CD14-positive monocyte (primary cell): ENCODE data around the gene PTPRD. TPM values are rescaled to one million over a fixed set of nuclear protein-coding genes. Genes with fewer than 3 reads are reported as not detected.

Source experiments
- DNase-seq, 3 donors: peaks; one replicate each; pipeline ENCODE4 v3.0.0-alpha.2; 2011 to 2022
- H2AFZ ChIP-seq: 2 replicates; pipeline ENCODE4 v1.6.0; 2012; ENCODE audit warnings: mild to moderate bottlenecking, low read depth, low read length, inconsistent platforms; ENCODE audit not compliant: insufficient read depth, poor library complexity, severe bottlenecking
- H3K27ac ChIP-seq, 2 donors: 1 replicate in 1 of 2; 2 replicates in 1 of 2; pipeline ENCODE4 v1.5.1; 2012 to 2013; ENCODE audit warnings: low read length in 2 of 2, control low read depth in 1 of 2, inconsistent platforms in 1 of 2, low read depth in 1 of 2, mild to moderate bottlenecking in 1 of 2
- H3K27me3 ChIP-seq, 2 donors: one replicate each; pipeline versions ENCODE4 v1.6.0 to v1.6.1; 2011 to 2013; ENCODE audit warnings: low read length in 2 of 2; ENCODE audit not compliant: control insufficient read depth in 2 of 2, insufficient read depth in 2 of 2
- H3K36me3 ChIP-seq, 2 donors: replicated peaks in 1 of 2; 1 replicate in 1 of 2; 2 replicates in 1 of 2; pipeline versions ENCODE4 v1.5.1 to v1.6.1; 2012 to 2013; ENCODE audit warnings: low read length in 2 of 2, control low read depth in 1 of 2, inconsistent platforms in 1 of 2, mild to moderate bottlenecking in 1 of 2; ENCODE audit not compliant: insufficient read depth in 2 of 2, control insufficient read depth in 1 of 2
- H3K4me1 ChIP-seq, 2 donors: 1 replicate in 1 of 2; 2 replicates in 1 of 2; pipeline versions ENCODE4 v1.5.1 to v1.6.1; 2012 to 2013; ENCODE audit warnings: low read length in 2 of 2, control low read depth in 1 of 2, inconsistent platforms in 1 of 2, mild to moderate bottlenecking in 1 of 2, moderate library complexity in 1 of 2; ENCODE audit not compliant: insufficient read depth in 2 of 2, control insufficient read depth in 1 of 2
- H3K4me2 ChIP-seq: replicated peaks from 2 replicates; pipeline ENCODE3; 2012; ENCODE audit warnings: low read length, moderate library complexity, mild to moderate bottlenecking; ENCODE audit not compliant: poor library complexity, severe bottlenecking; ENCODE audit errors: extremely low read depth
- H3K4me3 ChIP-seq, 3 experiments: fragments of 200-600 bp in 1 of 3; sonication (generic) in 1 of 3; replicated peaks in 1 of 3; 1 replicate in 2 of 3; 2 replicates in 1 of 3; pipeline ENCODE4 v1.5.1; 2011 to 2013; ENCODE audit warnings: low read length in 3 of 3, mild to moderate bottlenecking in 3 of 3, control low read depth in 2 of 3, low read depth in 2 of 3, inconsistent platforms in 1 of 3, moderate library complexity in 1 of 3
- H3K79me2 ChIP-seq: 2 replicates; pipeline ENCODE4 v1.6.0; 2012; ENCODE audit warnings: mild to moderate bottlenecking, control low read depth, inconsistent platforms, low read length, moderate library complexity; ENCODE audit not compliant: insufficient read depth
- H3K9ac ChIP-seq: 2 replicates; pipeline ENCODE4 v1.6.0; 2017; ENCODE audit warnings: low read length, mild to moderate bottlenecking; ENCODE audit not compliant: insufficient read depth, poor library complexity, severe bottlenecking
- H3K9me3 ChIP-seq, 2 donors: replicated peaks in 1 of 2; 1 replicate in 1 of 2; 2 replicates in 1 of 2; pipeline versions ENCODE4 v1.5.1 to v1.6.1; 2012 to 2013; ENCODE audit warnings: low read length in 2 of 2, control low read depth in 1 of 2; ENCODE audit not compliant: control insufficient read depth in 1 of 2, insufficient read depth in 1 of 2
- H4K20me1 ChIP-seq: 2 replicates; pipeline ENCODE4 v1.6.0; 2012; ENCODE audit warnings: mild to moderate bottlenecking, low read length, control low read depth, moderate library complexity; ENCODE audit not compliant: insufficient read depth
- H3K27ac Mint-ChIP-seq, 7 donors: one replicate each; pipeline ENCODE4 v1.8.0; 2020; ENCODE audit warnings: mild to moderate bottlenecking in 7 of 7, mixed read lengths in 7 of 7, moderate library complexity in 6 of 7, inconsistent platforms in 2 of 7
- H3K27me3 Mint-ChIP-seq, 3 donors: one replicate each; pipeline ENCODE4 v1.8.0; 2021 to 2022; ENCODE audit warnings: low read depth in 3 of 3, mild to moderate bottlenecking in 3 of 3, mixed read lengths in 3 of 3, moderate library complexity in 3 of 3, inconsistent platforms in 1 of 3
- H3K36me3 Mint-ChIP-seq, 2 donors: one replicate each; pipeline ENCODE4 v1.8.0; 2020; ENCODE audit warnings: mixed read lengths in 2 of 2, inconsistent platforms in 1 of 2, mild to moderate bottlenecking in 1 of 2
- H3K4me1 Mint-ChIP-seq: one replicate; pipeline ENCODE4 v1.8.0; 2020; ENCODE audit warnings: mild to moderate bottlenecking, mixed read lengths
- H3K4me3 Mint-ChIP-seq, 2 donors: one replicate each; pipeline ENCODE4 v1.8.0; 2020; ENCODE audit warnings: mild to moderate bottlenecking in 2 of 2, mixed read lengths in 2 of 2, moderate library complexity in 1 of 2
- H3K9me3 Mint-ChIP-seq, 7 donors: one replicate each; pipeline ENCODE4 v1.8.0; 2020 to 2022; ENCODE audit warnings: mixed read lengths in 7 of 7, mild to moderate bottlenecking in 6 of 7, moderate library complexity in 6 of 7, inconsistent platforms in 2 of 7
- CTCF ChIP-seq: fragments of 200-600 bp; IDR thresholded peaks from one replicate; pipeline ENCODE4 v1.8.0; 2022; ENCODE audit warnings: antibody characterized with exemption, mild to moderate bottlenecking
- WGBS: methylation state at CpG from one replicate; pipeline ENCODE4 v1.1.5; 2013; ENCODE audit warnings: missing lambda C conversion rate; ENCODE audit not compliant: insufficient coverage; 5-methylcytosine and 5-hydroxymethylcytosine counted together
- intact Hi-C, 2 donors: fragments of 100-400 bp; cut with micrococcal nuclease; formaldehyde crosslinking; loops; one replicate each; pipeline versions ENCODE4 v1.15.0 to v1.15.1; 2023
- polyA plus RNA-seq, 3 donors: library from polyadenylated mRNA; depleted of rRNA in 1 of 3; unstranded in 2 of 3; stranded (reverse) in 1 of 3; fragments of 300-500 nt in 2 of 3; fragments of >200 nt in 1 of 3; fragmentation: Illumina TruSeq in 2 of 3; gene quantifications; 1 replicate in 2 of 3; 2 replicates in 1 of 3; pipeline ENCODE4 v1.2.3, GENCODE V29; 2012 to 2021

The PTPRD gene
- polyA plus RNA-seq, 3 donors: not detected

- no peak for DNase-seq
- Mint-ChIP-seq H3K4me1 (no peaks in the 10 kb centered on the region), H3K27ac (no peak overlapping the region), H3K36me3 (no peaks in the 10 kb centered on the region), H3K4me3 (no peak overlapping the region), H3K9me3 (no peaks in the 10 kb centered on the region), H3K27me3 (no peaks in the 10 kb centered on the region)
- no peak overlapping the region for H2AFZ ChIP-seq
- no peaks in the 10 kb centered on the region for H3K9me3 ChIP-seq
- H3K4me2 ChIP-seq: no peak overlapping the region
- no peaks in the 10 kb centered on the region for H3K4me1 ChIP-seq
- H3K79me2 ChIP-seq: no peaks in the 10 kb centered on the region
- no peak overlapping the region for H3K27ac ChIP-seq
- no peaks in the 10 kb centered on the region for H4K20me1 ChIP-seq
- no peaks in the 10 kb centered on the region for H3K27me3 ChIP-seq
- no peaks in the 10 kb centered on the region for H3K36me3 ChIP-seq
- H3K4me3 ChIP-seq: no peak overlapping the region
- no peak overlapping the region for H3K9ac ChIP-seq
- no peak for TF ChIP-seq CTCF
- intact Hi-C loops: no loop called here
Observed at GRCh38 chr9:10411272-10411671, 201.5 kb downstream of the PTPRD start.

GRCh38 chr9:10403283-10403682 lies 209.5 kb downstream of the PTPRD start:
- Histone ChIP-seq H3K79me2 (no peaks in the 10 kb centered on the region), H2AFZ (no peak overlapping the region), H4K20me1 (no peaks in the 10 kb centered on the region), H3K4me3 (no peak overlapping the region), H3K27me3 (no peaks in the 10 kb centered on the region), H3K4me1 (no peaks in the 10 kb centered on the region), H3K4me2 (no peak overlapping the region), H3K27ac (no peak overlapping the region), H3K36me3 (no peaks in the 10 kb centered on the region), H3K9ac (no peak overlapping the region), H3K9me3 (no peaks in the 10 kb centered on the region)
- Mint-ChIP-seq H3K4me1 (no peaks in the 10 kb centered on the region), H3K36me3 (no peaks in the 10 kb centered on the region), H3K27me3 (no peaks in the 10 kb centered on the region), H3K4me3 (no peak overlapping the region), H3K9me3 (no peaks in the 10 kb centered on the region), H3K27ac (no peak overlapping the region)
- intact Hi-C loops: no loop called here
- WGBS: 100% methylated on average over 1 of the region's 1 CpG
- DNase-seq: no peak
- TF ChIP-seq CTCF: no peak
